Stimulated activated CD8-positive, alpha-beta memory T cell treated with anti-CD3 and anti-CD28 coated beads, Interleukin-4, amount 100 ng/mL, for 4 hours (primary cell): ENCODE data around the gene ADGRL2.

Experiments used
- DNase-seq, 2 donors: peaks; one replicate each; pipeline ENCODE4 v3.0.0-alpha.2; 2020; ENCODE audit warnings: low read depth in 2 of 2, low spot score in 1 of 2

Gene ADGRL2

GRCh38 chr1:81805537-81806431 is 5.0 kb downstream of the ADGRL2 start:
- no peak for DNase-seq

GRCh38 chr1:81806432-81806770 is 5.7 kb downstream of the ADGRL2 start:
- DNase-seq, result no peak

- no peak for DNase-seq
Observed at GRCh38 chr1:81808760-81809159, 8.0 kb downstream of the ADGRL2 start.

GRCh38 chr1:81809808-81810207 is 9.1 kb downstream of the ADGRL2 start:
- no peak for DNase-seq

GRCh38 chr1:81811757-81812371 is 11.1 kb downstream of the ADGRL2 start:
- no peak for DNase-seq

GRCh38 chr1:81812712-81813111 is 12.0 kb downstream of the ADGRL2 start:
- no peak for DNase-seq

GRCh38 chr1:81813691-81814090 is 13.0 kb downstream of the ADGRL2 start:
- DNase-seq, result no peak

GRCh38 chr1:81819613-81820012 is 18.9 kb downstream of the ADGRL2 start:
- DNase-seq, result no peak

- no peak for DNase-seq
Observed at GRCh38 chr1:81820765-81821164, 20.0 kb downstream of the ADGRL2 start.

GRCh38 chr1:81823082-81823481 is 22.3 kb downstream of the ADGRL2 start:
- no peak for DNase-seq

GRCh38 chr1:81824759-81825158 is 24.0 kb downstream of the ADGRL2 start:
- no peak for DNase-seq

GRCh38 chr1:81827942-81828341 is 27.2 kb downstream of the ADGRL2 start:
- no peak for DNase-seq

GRCh38 chr1:81832573-81832972 is 31.8 kb downstream of the ADGRL2 start:
- no peak for DNase-seq

GRCh38 chr1:81833722-81834121 is 33.0 kb downstream of the ADGRL2 start:
- no peak for DNase-seq

- DNase-seq, result no peak
Observed at GRCh38 chr1:81834268-81834667, 33.5 kb downstream of the ADGRL2 start.

GRCh38 chr1:81834921-81835698 is 34.4 kb downstream of the ADGRL2 start:
- DNase-seq, result no peak

- DNase-seq, result no peak
Observed at GRCh38 chr1:81836007-81836626, 35.4 kb downstream of the ADGRL2 start.

- no peak for DNase-seq
Observed at GRCh38 chr1:81838600-81839218, 38.0 kb downstream of the ADGRL2 start.

GRCh38 chr1:81840805-81841204 is 40.1 kb downstream of the ADGRL2 start:
- no peak for DNase-seq

- DNase-seq, result no peak
Observed at GRCh38 chr1:81841795-81842194, 41.1 kb downstream of the ADGRL2 start.

- DNase-seq, result no peak
Observed at GRCh38 chr1:81844477-81844876, 43.7 kb downstream of the ADGRL2 start.
